OCI-LY1 (cell line): ENCODE results near the gene NLN.

Source experiments
- CTCF ChIP-seq: fragments of 200-600 bp; sonication (generic), shearing (Covaris generic); IDR thresholded peaks from 2 replicates; pipeline ENCODE4 v1.5.1; 2017; ENCODE audit warnings: mild to moderate bottlenecking, antibody characterized with exemption, low read length, moderate library complexity, mixed read lengths
- EZH2 ChIP-seq: fragments of 200-600 bp; sonication (generic), shearing (Covaris generic); IDR thresholded peaks from 2 replicates; pipeline ENCODE4 v1.8.0; 2017; ENCODE audit warnings: borderline replicate concordance, mixed run types, mild to moderate bottlenecking, antibody characterized with exemption, low read length, moderate library complexity, mixed read lengths

GRCh38 chr5:65736011-65736410 is 14.0 kb downstream of the NLN start:
- TF ChIP-seq EZH2 (no peak), CTCF (no peak)
